Upper lobe of left lung (tissue), 6 donors: Measurements from ENCODE around the gene ITPR1. TPM values are rescaled to one million over a fixed set of nuclear protein-coding genes. Genes with fewer than 3 reads are reported as not detected.

Source experiments
- ATAC-seq, 2 donors: fragments of 200-7000 bp; cut with Tn5 transposase; one replicate each; pipeline ENCODE4 v1.9.1; 2022; ENCODE audit warnings: mild to moderate bottlenecking in 2 of 2, moderate library complexity in 2 of 2; ENCODE audit not compliant: low FRiP score in 2 of 2
- DNase-seq, 2 donors: peaks; one replicate each; pipeline ENCODE4 v3.0.0-alpha.2; 2019 to 2020
- H3K27ac ChIP-seq, 4 donors: fragments of 200-600 bp; sonication (generic); one replicate each; pipeline ENCODE4 v1.5.1; 2016 to 2019
- H3K27me3 ChIP-seq, 4 donors: fragments of 200-600 bp; sonication (generic); one replicate each; pipeline ENCODE4 v1.5.1; 2017 to 2019
- H3K36me3 ChIP-seq, 4 donors: fragments of 200-600 bp; sonication (generic); one replicate each; pipeline ENCODE4 v1.5.1; 2016 to 2019
- H3K4me1 ChIP-seq, 4 donors: fragments of 200-600 bp; sonication (generic); one replicate each; pipeline ENCODE4 v1.5.1; 2018 to 2019
- H3K4me3 ChIP-seq, 4 donors: fragments of 200-600 bp; sonication (generic); one replicate each; pipeline ENCODE4 v1.5.1; 2017 to 2019; ENCODE audit warnings: mild to moderate bottlenecking in 2 of 4, moderate library complexity in 1 of 4
- H3K9me3 ChIP-seq, 4 donors: fragments of 200-600 bp; sonication (generic); one replicate each; pipeline ENCODE4 v1.5.1; 2018 to 2019
- EP300 ChIP-seq, 4 donors: sonication (generic); formaldehyde crosslinking; IDR thresholded peaks; one replicate each; pipeline ENCODE4 v1.5.1; 2017; ENCODE audit warnings: antibody characterized with exemption in 4 of 4, control low read depth in 2 of 4
- POLR2A ChIP-seq, 4 donors: fragments of 450-650 bp; IDR thresholded peaks; one replicate each; pipeline ENCODE4 v1.5.1; 2016 to 2017; ENCODE audit warnings: antibody characterized with exemption in 4 of 4, mild to moderate bottlenecking in 2 of 4
- WGBS, 2 donors: methylation state at CpG; one replicate each; pipeline ENCODE4 v1.1.5; 2017 to 2018; 5-methylcytosine and 5-hydroxymethylcytosine counted together
- total RNA-seq, 6 donors: library from RNA; depleted of rRNA in 4 of 6; stranded (reverse); fragments of >200 nt in 4 of 6; gene quantifications; one replicate each; pipeline versions ENCODE4 v1.1.0 to v1.2.1, GENCODE V29; 2016 to 2021
- donor health status: DM: no; HTN: no; CAD: no; lungs with moderate emphysema.
- donor health status: DM: no; HTN: yes; CAD: no; lungs with severe emphysema.

The ITPR1 gene
- total RNA-seq, 6 donors from 2014 or later, result 55.5 to 136 (median 66.2) TPM

- WGBS, 2 donors, result 80 to 92% methylated on average over 3 of the region's 3 CpGs
- ATAC-seq (peak in 1 of 2 donors; percentile 43), DNase-seq (no peak)
- no peak overlapping the region for H3K4me3 ChIP-seq
- no peaks in the 10 kb centered on the region for H3K36me3 ChIP-seq
- H3K27me3 ChIP-seq, result no peaks in the 10 kb centered on the region
- TF ChIP-seq POLR2A (IDR thresholded peaks at IDR 0.05), result no peak
- TF ChIP-seq EP300 (IDR thresholded peaks at IDR 0.05), result no peak
- H3K9me3 ChIP-seq, result no peaks in the 10 kb centered on the region
- H3K27ac ChIP-seq, result no peak overlapping the region
- peaks cover 0 to 6% (median 0%) of the 10 kb centered on the region in 4 donors for H3K4me1 ChIP-seq
Measured at GRCh38 chr3:4895838-4896237, 402.7 kb downstream of the ITPR1 start.

Other genes with a start within 250 kb of the ITPR1 start
- gene SETMAR, start 190.0 kb upstream of the ITPR1 start, total RNA-seq, result 10 to 100 TPM in 5 of 6 donors, 1 to 10 TPM in 1; 9.7 to 57.6 (median 11.4) TPM
- gene SUMF1, start 26.1 kb upstream of the ITPR1 start, total RNA-seq, result 10 to 100 TPM; 34.5 to 63.0 (median 54.0) TPM